Liver (tissue), 3 donors: ENCODE measurements around the gene WWOX.

Experiments used
- GABPA ChIP-seq, 2 donors: IDR thresholded peaks in 1 of 2; conservative IDR thresholded peaks in 1 of 2; 2 replicates each; pipeline ENCODE4 v1.6.1; 2016; ENCODE audit warnings: antibody characterized with exemption in 2 of 2, mild to moderate bottlenecking in 1 of 2, moderate library complexity in 1 of 2
- RAD21 ChIP-seq, 2 donors: IDR thresholded peaks; 2 replicates each; pipeline ENCODE4 v1.6.1; 2016; ENCODE audit warnings: antibody characterized with exemption in 2 of 2, mild to moderate bottlenecking in 2 of 2
- RXRA ChIP-seq, 2 donors: IDR thresholded peaks; 2 replicates each; pipeline ENCODE4 v1.6.1; 2017 to 2018; ENCODE audit warnings: antibody characterized with exemption in 2 of 2, mild to moderate bottlenecking in 1 of 2
- SP1 ChIP-seq: IDR thresholded peaks from 2 replicates; pipeline ENCODE4 v1.6.1; 2018; ENCODE audit warnings: antibody characterized with exemption, mild to moderate bottlenecking
- TAF1 ChIP-seq: conservative IDR thresholded peaks from 2 replicates; pipeline ENCODE4 v1.6.1; 2016; ENCODE audit warnings: antibody characterized with exemption, mild to moderate bottlenecking
- YY1 ChIP-seq: IDR thresholded peaks from 2 replicates; pipeline ENCODE4 v1.6.1; 2016; ENCODE audit warnings: antibody characterized with exemption, mild to moderate bottlenecking
- TF ChIP-seq, protein P1 (sequence below): IDR thresholded peaks from 2 replicates; pipeline ENCODE4 v1.6.1; 2016; ENCODE audit warnings: antibody characterized with exemption
- TF ChIP-seq, protein P2 (sequence below): IDR thresholded peaks from 2 replicates; pipeline ENCODE4 v1.6.1; 2016; ENCODE audit warnings: antibody characterized with exemption
- TF ChIP-seq, protein P3 (sequence below): IDR thresholded peaks from 2 replicates; pipeline ENCODE4 v1.6.1; 2016; ENCODE audit warnings: antibody characterized with exemption, mild to moderate bottlenecking
- TF ChIP-seq, protein P4 (sequence below): fragments of 150-350 bp; IDR thresholded peaks from 2 replicates; pipeline ENCODE4 v1.5.1; 2017; ENCODE audit warnings: improper control_type of control experiment, low read depth, low read length; ENCODE audit not compliant: missing input control
- donor health status: healthy.
- donor health status: healthy.

DNA sequence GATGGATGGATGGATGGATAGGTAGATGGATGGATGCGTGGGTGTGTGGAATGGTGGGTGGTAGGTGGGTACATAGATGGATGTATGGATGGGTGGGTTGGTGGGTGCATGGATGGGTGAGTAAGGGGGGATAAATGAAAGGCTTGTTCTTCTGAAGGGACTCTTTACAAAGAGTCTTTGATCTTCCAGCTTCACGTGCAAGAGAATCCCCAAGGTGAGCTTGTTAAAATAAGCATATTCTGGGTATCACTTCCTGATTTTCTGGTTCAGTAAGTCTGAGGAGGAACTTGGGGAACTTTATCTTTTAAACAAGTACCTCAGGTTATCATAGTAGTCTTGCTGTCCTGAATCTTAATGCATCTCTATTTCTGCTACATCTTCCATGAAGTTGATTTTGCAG is 862.0 kb downstream of the WWOX start:
- TF ChIP-seq, protein P1, sequence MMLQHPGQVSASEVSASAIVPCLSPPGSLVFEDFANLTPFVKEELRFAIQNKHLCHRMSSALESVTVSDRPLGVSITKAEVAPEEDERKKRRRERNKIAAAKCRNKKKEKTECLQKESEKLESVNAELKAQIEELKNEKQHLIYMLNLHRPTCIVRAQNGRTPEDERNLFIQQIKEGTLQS, result no peak
- no peak for TF ChIP-seq GABPA (IDR thresholded peaks at IDR 0.05 in 1 of 2, conservative IDR thresholded peaks at IDR 0.05 in 1 of 2)
- no peak for TF ChIP-seq YY1
- no peak for TF ChIP-seq TAF1
- TF ChIP-seq, protein P2, sequence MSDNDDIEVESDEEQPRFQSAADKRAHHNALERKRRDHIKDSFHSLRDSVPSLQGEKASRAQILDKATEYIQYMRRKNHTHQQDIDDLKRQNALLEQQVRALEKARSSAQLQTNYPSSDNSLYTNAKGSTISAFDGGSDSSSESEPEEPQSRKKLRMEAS, result no peak
- TF ChIP-seq, protein P3, sequence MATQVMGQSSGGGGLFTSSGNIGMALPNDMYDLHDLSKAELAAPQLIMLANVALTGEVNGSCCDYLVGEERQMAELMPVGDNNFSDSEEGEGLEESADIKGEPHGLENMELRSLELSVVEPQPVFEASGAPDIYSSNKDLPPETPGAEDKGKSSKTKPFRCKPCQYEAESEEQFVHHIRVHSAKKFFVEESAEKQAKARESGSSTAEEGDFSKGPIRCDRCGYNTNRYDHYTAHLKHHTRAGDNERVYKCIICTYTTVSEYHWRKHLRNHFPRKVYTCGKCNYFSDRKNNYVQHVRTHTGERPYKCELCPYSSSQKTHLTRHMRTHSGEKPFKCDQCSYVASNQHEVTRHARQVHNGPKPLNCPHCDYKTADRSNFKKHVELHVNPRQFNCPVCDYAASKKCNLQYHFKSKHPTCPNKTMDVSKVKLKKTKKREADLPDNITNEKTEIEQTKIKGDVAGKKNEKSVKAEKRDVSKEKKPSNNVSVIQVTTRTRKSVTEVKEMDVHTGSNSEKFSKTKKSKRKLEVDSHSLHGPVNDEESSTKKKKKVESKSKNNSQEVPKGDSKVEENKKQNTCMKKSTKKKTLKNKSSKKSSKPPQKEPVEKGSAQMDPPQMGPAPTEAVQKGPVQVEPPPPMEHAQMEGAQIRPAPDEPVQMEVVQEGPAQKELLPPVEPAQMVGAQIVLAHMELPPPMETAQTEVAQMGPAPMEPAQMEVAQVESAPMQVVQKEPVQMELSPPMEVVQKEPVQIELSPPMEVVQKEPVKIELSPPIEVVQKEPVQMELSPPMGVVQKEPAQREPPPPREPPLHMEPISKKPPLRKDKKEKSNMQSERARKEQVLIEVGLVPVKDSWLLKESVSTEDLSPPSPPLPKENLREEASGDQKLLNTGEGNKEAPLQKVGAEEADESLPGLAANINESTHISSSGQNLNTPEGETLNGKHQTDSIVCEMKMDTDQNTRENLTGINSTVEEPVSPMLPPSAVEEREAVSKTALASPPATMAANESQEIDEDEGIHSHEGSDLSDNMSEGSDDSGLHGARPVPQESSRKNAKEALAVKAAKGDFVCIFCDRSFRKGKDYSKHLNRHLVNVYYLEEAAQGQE, result no peak
- TF ChIP-seq, protein P4, sequence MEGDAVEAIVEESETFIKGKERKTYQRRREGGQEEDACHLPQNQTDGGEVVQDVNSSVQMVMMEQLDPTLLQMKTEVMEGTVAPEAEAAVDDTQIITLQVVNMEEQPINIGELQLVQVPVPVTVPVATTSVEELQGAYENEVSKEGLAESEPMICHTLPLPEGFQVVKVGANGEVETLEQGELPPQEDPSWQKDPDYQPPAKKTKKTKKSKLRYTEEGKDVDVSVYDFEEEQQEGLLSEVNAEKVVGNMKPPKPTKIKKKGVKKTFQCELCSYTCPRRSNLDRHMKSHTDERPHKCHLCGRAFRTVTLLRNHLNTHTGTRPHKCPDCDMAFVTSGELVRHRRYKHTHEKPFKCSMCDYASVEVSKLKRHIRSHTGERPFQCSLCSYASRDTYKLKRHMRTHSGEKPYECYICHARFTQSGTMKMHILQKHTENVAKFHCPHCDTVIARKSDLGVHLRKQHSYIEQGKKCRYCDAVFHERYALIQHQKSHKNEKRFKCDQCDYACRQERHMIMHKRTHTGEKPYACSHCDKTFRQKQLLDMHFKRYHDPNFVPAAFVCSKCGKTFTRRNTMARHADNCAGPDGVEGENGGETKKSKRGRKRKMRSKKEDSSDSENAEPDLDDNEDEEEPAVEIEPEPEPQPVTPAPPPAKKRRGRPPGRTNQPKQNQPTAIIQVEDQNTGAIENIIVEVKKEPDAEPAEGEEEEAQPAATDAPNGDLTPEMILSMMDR, result no peak
- TF ChIP-seq SP1, result no peak
- TF ChIP-seq RAD21 (IDR thresholded peaks at IDR 0.05), result no peak
- no peak for TF ChIP-seq RXRA (IDR thresholded peaks at IDR 0.05)
